ENCODE data around the gene GABRA5. TPM values are rescaled to one million over a fixed set of nuclear protein-coding genes. Genes with fewer than 3 reads are reported as not detected.

Gene GABRA5
- polyA plus RNA-seq, 3 donors: not detected

DNA sequence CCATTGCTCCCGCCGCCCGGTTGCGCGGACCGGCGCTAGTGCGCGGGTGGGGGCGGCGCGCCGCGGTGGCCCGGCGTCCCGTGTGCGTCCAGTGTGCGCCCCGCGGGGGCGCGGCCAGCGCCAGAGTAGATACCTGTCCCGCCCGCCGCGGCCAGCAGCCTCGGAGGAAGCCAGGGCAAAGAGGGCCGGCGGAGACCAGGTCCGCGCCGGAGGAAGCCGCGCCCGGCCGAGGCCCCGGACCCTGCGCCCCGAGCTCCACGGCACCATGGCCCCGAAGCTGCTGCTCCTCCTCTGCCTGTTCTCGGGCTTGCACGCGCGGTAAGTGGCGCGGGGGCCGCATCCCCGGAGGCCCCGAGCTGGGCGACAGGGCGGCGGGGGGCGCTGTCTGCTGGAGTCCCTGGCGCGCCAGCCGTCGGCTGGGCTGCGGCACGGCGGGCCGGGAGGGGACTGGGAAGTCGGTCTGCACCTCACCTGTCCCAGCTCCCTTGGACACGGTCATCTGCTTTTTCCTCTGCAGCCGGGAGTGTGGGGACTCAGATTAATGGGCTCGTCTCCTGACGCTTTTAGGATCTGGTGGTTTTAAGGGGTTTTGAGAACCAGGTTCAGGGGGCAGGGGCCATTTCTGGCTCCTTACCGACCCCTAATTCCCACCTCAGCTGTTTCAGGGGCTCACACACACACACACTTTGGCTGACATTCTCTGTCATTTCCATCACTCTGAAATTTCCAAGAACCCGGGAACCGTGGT, 104.6 kb downstream of the GABRA5 start:
- Histone ChIP-seq H3K79me2 (ENCODE audit: insufficient read depth, low read length) (no peaks in the 10 kb centered on the region), H3K9me3 (replicated peaks in 1 of 2; ENCODE audit: control insufficient read depth in 1 of 2, insufficient read depth in 1 of 2, low read length in 2 of 2) (peaks cover 0 to 7% of the 10 kb centered on the region in 2 donors), H3K4me3 (replicated peaks in 1 of 3; ENCODE audit: low read depth in 2 of 3, low read length in 3 of 3) (no peak overlapping the region), H3K4me2 (replicated peaks; ENCODE audit: extremely low read depth, low read length, poor library complexity, severe bottlenecking) (no peak overlapping the region), H3K27ac (ENCODE audit: low read depth in 1 of 2, low read length in 2 of 2) (no peak overlapping the region), H3K4me1 (ENCODE audit: control insufficient read depth in 1 of 2, insufficient read depth in 2 of 2, low read length in 2 of 2) (no peaks in the 10 kb centered on the region), H3K36me3 (replicated peaks in 1 of 2; ENCODE audit: control insufficient read depth in 1 of 2, insufficient read depth in 2 of 2, low read length in 2 of 2) (no peaks in the 10 kb centered on the region), H2AFZ (ENCODE audit: insufficient read depth, low read depth, low read length, poor library complexity, severe bottlenecking) (no peak overlapping the region), H3K9ac (ENCODE audit: insufficient read depth, low read length, poor library complexity, severe bottlenecking) (no peak overlapping the region), H3K27me3 (ENCODE audit: control insufficient read depth in 2 of 2, insufficient read depth in 2 of 2, low read length in 2 of 2) (peaks cover 6 to 34% of the 10 kb centered on the region in 2 donors), H4K20me1 (ENCODE audit: insufficient read depth, low read length) (no peaks in the 10 kb centered on the region)
- intact Hi-C loops (cut with micrococcal nuclease): no loop called here
- TF ChIP-seq, protein P1, sequence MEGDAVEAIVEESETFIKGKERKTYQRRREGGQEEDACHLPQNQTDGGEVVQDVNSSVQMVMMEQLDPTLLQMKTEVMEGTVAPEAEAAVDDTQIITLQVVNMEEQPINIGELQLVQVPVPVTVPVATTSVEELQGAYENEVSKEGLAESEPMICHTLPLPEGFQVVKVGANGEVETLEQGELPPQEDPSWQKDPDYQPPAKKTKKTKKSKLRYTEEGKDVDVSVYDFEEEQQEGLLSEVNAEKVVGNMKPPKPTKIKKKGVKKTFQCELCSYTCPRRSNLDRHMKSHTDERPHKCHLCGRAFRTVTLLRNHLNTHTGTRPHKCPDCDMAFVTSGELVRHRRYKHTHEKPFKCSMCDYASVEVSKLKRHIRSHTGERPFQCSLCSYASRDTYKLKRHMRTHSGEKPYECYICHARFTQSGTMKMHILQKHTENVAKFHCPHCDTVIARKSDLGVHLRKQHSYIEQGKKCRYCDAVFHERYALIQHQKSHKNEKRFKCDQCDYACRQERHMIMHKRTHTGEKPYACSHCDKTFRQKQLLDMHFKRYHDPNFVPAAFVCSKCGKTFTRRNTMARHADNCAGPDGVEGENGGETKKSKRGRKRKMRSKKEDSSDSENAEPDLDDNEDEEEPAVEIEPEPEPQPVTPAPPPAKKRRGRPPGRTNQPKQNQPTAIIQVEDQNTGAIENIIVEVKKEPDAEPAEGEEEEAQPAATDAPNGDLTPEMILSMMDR (IDR thresholded peaks at IDR 0.05): no peak
- no peak overlapping the region for H3K27ac Mint-ChIP-seq
- peaks cover 30 to 46% (median 40%) of the 10 kb centered on the region in 3 donors for H3K27me3 Mint-ChIP-seq (ENCODE audit: low read depth in 3 of 3)
- WGBS (ENCODE audit: insufficient coverage): 5% methylated on average over 71 of the region's 72 CpGs
- peaks cover 0 to 12% (median 3%) of the 10 kb centered on the region in 7 donors for H3K9me3 Mint-ChIP-seq
- H3K36me3 Mint-ChIP-seq: no peaks in the 10 kb centered on the region
- H3K4me1 Mint-ChIP-seq: no peaks in the 10 kb centered on the region
- no peak for DNase-seq
- H3K4me3 Mint-ChIP-seq: peak overlapping the region in 1 of 2 donors; percentile 67

DNA sequence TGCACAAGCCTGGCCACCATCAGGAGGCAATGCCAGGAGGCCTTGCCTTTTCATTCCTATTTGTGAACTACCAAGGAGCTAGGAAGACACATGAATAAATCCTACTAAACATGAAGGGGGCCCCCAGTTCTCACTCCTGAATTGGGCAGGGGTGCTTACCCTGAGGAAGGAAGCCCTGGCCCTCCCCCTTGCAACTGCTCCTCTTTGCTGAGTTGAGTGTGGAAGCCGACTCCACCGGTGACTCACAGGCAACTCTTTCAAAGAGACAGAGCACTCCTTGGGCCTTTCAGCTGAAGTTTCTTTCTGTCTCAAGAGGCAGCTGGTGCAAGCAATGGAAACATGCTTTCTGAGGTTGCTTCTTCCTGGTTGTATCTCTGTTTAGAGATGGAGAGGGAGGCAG, 105.8 kb downstream of the GABRA5 start:
- Histone ChIP-seq H3K79me2 (ENCODE audit: insufficient read depth, low read length) (no peaks in the 10 kb centered on the region), H3K9ac (ENCODE audit: insufficient read depth, low read length, poor library complexity, severe bottlenecking) (no peak overlapping the region), H3K4me2 (replicated peaks; ENCODE audit: extremely low read depth, low read length, poor library complexity, severe bottlenecking) (no peak overlapping the region), H2AFZ (ENCODE audit: insufficient read depth, low read depth, low read length, poor library complexity, severe bottlenecking) (no peak overlapping the region), H3K36me3 (replicated peaks in 1 of 2; ENCODE audit: control insufficient read depth in 1 of 2, insufficient read depth in 2 of 2, low read length in 2 of 2) (no peaks in the 10 kb centered on the region), H3K27me3 (ENCODE audit: control insufficient read depth in 2 of 2, insufficient read depth in 2 of 2, low read length in 2 of 2) (peaks cover 6 to 34% of the 10 kb centered on the region in 2 donors), H4K20me1 (ENCODE audit: insufficient read depth, low read length) (no peaks in the 10 kb centered on the region), H3K27ac (ENCODE audit: low read depth in 1 of 2, low read length in 2 of 2) (no peak overlapping the region), H3K4me1 (ENCODE audit: control insufficient read depth in 1 of 2, insufficient read depth in 2 of 2, low read length in 2 of 2) (no peaks in the 10 kb centered on the region), H3K4me3 (replicated peaks in 1 of 3; ENCODE audit: low read depth in 2 of 3, low read length in 3 of 3) (no peak overlapping the region), H3K9me3 (replicated peaks in 1 of 2; ENCODE audit: control insufficient read depth in 1 of 2, insufficient read depth in 1 of 2, low read length in 2 of 2) (peaks cover 0 to 7% of the 10 kb centered on the region in 2 donors)
- Mint-ChIP-seq H3K36me3 (no peaks in the 10 kb centered on the region), H3K27ac (no peak overlapping the region), H3K4me3 (peak overlapping the region in 1 of 2 donors; percentile 67), H3K27me3 (ENCODE audit: low read depth in 3 of 3) (peaks cover 28 to 43% (median 36%) of the 10 kb centered on the region in 3 donors), H3K9me3 (peaks cover 0 to 9% (median 4%) of the 10 kb centered on the region in 7 donors), H3K4me1 (no peaks in the 10 kb centered on the region)
- TF ChIP-seq, protein P1 (IDR thresholded peaks at IDR 0.05): no peak
- intact Hi-C loops (cut with micrococcal nuclease): no loop called here
- no peak for DNase-seq
- 79% methylated on average over 2 of the region's 2 CpGs for WGBS (ENCODE audit: insufficient coverage)
